Stimulated activated CD4-positive, alpha-beta T cell treated with anti-CD3 and anti-CD28 coated beads, Interleukin-12 subunit alpha, Interleukin-12 subunit beta, amount 100 ng/mL, for 48 hours (primary cell): ENCODE results near the gene ULK4.

ENCODE experiments used
- DNase-seq, 3 donors: peaks; one replicate each; pipeline ENCODE4 v3.0.0-alpha.2; 2020; ENCODE audit warnings: low read depth in 2 of 3, low spot score in 1 of 3

Gene ULK4

DNA sequence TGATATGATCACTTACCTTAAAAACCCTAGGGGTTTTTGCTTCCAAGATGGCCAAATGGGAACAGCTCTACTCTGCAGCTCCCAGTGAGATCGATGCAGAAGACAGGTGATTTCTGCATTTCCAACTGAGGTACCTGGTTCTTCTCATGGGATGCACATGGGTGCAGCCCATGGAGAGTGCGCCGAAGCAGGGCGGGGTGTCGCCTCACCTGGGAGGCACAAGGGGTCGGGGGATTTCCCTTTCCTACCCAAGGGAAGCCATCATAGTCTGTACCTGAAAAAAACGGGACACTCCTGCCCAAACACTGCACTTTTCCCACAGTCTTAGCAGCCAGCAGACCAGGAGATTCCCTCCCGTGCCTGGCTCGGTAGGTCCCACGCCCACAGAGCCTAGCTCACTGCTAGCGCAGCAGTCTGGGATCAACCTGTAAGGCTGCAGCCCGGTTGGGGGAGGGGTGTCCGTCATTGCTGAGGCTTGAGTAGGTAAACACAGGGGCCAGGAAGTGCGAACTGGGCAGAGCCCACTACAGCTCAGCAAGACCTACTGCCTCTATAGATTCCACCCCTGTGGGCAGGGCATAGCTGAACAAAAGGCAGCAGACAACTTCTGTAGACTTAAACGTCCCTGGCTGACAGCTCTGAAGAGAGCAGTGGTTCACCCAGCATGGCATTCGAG lies 684.0 kb downstream of the ULK4 start:
- DNase-seq = no peak

DNA sequence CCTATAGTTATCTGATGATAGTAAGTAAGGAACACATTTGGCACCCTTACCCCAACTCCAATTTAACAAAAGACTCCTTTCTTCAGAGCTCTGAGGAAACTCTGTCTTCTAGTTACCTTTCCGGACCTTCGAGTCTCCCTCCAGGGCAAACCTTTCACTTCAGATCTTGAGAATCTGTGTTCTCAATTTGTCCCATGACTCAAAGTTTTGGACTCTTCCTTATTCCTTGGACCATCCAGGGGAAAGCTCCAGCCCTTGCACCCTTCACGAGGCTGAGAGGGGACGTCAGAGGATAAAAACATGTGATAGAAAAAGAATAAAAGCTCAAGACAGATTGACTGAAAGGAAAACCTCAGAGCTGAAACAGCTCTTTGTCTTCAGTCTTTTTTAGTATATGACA lies 685.7 kb downstream of the ULK4 start:
- no peak for DNase-seq

DNA sequence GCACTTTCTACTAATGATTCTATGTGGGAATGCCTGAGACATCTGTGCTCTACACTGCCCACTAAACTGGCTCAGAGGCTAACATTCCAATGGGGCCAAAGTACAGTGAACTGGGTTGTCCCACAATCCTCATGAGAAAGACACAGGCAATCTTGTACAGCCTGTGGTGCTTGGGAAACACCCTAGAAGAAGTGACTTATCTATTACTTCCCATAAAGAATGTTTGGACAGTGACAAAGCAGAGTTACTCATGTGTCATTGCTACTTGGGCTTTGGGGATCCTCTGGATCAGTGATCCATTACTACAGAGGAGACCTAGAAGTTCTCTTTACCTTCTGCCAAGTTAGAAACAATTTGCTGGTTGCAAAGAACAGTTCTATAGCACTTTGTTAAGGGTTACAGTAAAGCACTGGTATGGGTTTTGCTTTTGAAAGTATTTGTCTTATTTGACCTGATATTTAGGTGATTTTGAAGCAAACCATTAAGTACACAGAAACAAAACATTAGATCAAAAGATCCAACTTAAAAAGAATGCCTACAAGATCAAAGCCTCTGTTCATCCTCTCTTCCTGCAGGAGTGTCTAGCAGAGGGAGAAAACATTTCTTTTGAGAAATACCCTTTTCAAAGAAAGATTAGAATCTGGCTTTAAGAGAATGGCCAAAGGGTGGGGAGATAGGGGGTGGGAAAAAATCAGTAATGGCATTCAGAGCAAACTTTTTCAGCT lies 686.8 kb downstream of the ULK4 start:
- DNase-seq = no peak

DNA sequence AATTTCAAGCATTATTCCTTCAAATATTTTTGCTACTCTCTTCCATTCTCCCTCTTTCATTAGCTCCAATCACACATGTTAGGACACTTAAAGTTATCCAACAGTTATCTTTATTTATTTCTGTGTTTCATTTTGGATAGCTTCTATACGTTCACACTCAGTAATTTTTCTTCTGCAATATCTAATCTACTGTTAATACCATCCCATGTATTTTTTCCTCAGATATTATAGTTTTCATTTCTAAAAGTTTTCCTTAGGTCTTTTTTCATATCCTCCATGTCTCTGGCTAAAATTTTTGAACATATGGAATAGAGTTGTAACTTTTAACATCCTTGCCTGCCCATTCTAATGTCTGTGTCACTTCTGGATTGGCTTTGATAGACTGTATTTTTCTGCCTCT lies 689.2 kb downstream of the ULK4 start:
- DNase-seq = no peak

DNA sequence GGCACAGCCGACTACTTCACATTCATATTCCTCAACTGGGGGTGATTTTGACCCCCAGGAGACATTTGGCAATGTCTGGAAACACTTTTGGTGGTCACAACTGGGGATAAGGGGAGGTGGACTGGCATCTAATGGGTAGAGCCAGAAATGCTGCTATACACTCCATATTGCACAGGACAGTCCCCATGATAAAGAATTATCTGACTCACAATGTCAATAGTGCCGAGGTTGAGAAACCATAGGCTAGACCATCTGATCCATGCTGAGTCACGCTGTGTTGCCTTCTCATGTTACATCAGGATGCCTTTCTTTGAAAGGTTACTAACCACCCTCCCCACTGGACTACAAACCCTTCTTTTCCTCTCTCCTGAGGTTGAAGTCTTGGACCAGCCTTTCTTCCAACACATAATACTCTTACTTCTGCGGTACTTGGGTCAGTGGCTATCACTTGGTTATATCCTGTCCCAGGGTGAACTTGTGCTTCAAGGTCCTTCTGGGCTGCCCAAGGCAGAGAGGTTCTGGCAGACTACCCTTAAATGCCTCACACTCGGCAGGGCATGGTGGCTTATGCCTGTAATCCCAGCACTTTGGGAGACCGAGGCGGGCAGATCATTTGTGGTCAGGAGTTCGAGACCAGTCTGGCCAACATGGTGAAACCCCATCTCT lies 693.8 kb downstream of the ULK4 start:
- no peak for DNase-seq

DNA sequence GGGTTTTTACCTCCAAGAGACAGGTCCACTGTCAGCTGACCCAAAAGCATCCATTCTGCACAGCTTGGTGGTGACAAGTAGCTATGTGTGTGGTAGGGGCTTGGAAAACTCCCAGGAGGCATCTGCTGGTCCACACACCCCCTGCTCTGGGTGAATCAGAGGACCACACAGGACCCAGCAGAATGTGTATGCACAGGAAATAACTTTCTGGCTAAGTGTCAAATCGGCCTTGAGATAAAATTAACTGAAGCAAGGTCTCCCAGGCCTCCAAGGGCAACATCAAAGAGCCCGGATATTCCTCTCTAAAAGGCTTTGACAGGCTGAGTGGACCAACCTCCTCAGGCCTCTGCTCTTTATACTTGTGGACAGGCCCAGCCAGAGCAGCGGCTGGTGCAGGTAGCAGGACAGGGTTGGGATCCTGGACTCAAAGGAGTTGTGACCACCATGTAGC lies 696.1 kb downstream of the ULK4 start:
- DNase-seq = no peak

DNA sequence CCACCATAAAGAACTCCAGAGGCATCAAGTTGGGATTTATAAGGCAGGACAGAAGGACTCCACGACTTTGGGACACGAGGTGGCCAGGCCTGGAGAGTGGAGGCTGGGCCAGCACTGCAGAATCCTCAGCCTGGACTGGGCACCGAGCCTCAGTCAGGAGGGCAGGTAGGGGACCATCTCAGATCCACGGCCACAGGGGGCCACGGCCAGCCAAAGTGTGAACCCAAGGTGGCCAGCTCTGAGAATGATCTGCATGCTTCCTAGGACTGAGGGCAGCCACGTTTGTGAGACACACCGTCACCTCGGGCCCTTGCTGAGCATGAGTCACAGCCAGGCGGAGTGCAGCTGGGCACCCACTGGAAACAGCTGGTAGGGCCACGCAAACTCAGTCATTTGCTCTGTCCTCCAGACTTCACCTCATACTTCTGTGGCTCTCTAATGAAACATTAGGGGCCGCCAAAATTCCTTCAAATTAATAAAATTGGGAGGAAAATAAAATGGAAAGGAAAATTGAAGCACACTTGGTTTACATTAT lies 696.8 kb downstream of the ULK4 start:
- no peak for DNase-seq

DNA sequence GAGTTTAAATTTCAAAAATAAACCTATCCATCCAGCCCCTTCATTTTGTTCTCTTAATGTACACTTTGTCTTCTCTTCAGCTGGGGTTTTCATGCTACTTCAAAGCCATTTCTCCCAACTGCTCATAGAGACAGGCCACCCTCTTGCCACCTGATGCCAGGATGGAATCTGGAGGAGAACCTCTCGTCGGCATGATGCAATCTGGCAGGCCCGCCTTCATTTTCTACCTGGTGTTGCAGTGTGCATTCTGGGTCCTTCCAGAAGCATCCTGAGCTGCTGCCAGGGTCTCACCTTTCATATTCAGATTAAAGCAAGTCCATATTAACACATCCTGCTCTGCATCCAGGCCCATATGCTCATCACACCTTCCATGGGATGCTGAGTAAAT lies 701.8 kb downstream of the ULK4 start:
- no peak for DNase-seq

DNA sequence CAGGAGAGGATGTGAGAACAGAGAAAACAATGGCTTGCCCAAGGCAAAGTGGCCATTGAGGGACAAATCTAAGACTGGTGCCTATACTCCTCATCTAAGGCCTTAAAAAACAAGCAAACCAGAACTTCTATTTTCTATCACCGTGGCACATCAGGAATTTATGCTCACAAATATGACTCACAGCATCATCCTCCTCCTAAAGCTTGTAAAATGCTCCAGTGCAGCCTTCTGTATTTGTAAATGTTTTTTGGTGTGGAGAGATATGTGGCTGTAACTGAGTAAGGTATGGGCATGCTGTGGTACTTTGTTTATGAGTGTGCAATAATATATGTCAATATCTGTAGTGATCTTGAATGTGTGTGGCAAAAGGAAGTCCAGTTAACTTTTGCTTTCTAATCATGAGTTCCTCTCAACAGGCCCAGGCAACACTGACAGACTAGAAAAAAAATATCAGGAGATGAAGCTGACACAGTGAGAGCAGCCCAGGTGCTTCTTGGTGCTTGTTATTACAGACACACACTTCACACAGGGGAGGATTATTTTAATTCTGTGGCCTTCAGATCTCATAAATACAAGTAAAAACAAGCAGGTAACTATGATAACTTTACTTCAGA lies 702.3 kb downstream of the ULK4 start:
- no peak for DNase-seq

DNA sequence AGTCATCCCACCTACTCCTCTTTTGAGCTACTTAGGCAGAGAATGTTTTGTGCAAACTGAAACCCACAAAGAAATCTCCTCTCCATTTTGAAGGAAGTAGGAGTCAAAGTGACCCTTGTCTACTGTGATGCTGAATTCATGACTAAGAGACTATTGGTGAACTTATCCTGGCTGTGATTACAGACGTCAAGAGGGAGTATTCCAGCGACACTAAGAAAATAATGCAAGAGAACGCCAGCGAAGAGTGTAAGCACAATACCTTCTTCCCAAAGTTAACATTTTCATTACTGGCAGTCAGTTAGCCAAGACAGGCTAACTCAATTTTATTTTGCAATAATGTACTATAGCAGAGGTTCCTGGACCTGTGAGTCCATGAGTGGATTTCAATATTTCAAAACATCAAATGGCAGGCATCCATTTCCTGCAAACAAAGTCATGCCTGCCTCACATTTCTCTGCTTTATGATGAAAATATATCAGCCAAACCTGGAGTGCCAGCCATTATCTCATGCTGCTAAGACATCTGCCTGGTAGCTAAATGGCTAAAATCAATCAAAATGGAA lies 703.6 kb downstream of the ULK4 start:
- no peak for DNase-seq

DNA sequence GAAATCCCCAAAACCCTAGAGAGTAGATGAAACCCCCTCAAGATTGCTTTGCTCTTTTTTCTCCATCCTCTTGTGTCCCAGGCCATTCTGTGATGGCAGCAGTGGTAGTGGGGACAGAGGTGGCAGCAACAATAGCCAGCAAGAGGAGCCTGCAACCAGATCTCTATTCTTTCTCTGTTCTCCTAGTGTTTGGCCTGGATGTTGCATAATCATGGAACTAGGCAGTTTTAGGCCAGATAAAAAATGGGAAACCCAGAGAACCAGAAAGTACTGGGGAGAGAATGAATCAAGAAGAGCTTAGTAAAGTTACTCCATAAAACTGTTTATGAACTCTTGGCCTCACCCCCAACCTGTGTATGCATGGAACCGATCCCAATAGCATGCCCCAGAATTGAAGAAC lies 710.3 kb downstream of the ULK4 start:
- no peak for DNase-seq

DNA sequence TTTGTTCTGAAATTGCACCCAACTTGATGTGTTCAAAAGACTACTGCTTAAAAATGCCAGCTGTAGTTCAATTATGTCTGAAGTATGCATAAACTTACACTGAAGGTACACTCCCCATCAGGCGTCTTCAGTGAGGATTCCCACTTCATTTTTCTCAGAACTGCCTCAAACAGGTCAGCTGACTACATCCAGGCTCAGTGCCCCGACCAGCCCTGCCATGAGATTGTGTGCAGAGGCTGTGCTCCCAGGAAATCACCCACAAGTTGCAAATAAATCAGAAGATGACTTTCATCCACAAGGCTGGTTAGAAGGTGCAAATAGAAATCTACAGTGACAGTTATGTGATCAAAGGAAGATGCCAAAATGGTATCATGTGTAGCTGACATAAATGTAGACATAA lies 711.1 kb downstream of the ULK4 start:
- DNase-seq = no peak

DNA sequence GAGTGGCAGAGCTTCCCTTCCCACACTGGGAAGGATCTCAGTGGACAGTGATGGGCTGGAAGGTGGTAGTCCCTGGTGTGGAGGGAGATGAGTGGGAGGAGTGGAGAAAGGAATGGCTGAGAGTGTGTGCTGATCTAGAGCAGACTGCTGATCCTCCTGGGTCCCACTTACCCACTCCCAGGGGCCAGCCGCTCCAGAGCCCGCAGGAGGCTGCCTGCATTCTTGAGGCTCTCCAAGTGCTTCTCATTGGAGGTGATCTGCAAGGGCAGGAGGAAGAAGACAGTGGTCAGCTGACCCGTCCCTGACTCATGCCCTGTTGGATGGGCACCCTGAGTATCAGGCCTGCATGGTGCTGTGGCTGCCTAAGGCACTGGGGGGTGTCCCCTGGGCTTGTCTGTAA lies 712.6 kb downstream of the ULK4 start:
- no peak for DNase-seq

DNA sequence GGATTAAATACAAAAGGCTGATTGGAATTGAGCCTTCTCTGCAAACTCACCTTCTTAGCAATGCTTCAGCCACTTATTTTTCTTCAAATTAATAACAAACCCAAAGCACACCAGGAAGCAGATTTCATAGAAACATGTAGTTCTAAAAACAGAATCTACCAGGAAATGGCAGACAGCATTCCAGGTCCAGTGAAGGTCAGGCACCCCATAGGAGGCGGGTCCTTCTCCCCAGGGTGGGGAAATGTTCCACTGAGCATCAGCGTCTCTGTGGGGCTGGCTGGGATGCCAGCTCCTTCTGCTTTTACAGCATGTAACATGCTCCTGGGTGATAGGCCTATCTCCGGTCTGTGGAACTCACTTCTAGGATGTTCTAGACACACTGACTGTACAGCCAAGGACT lies 713.4 kb downstream of the ULK4 start:
- no peak for DNase-seq

DNA sequence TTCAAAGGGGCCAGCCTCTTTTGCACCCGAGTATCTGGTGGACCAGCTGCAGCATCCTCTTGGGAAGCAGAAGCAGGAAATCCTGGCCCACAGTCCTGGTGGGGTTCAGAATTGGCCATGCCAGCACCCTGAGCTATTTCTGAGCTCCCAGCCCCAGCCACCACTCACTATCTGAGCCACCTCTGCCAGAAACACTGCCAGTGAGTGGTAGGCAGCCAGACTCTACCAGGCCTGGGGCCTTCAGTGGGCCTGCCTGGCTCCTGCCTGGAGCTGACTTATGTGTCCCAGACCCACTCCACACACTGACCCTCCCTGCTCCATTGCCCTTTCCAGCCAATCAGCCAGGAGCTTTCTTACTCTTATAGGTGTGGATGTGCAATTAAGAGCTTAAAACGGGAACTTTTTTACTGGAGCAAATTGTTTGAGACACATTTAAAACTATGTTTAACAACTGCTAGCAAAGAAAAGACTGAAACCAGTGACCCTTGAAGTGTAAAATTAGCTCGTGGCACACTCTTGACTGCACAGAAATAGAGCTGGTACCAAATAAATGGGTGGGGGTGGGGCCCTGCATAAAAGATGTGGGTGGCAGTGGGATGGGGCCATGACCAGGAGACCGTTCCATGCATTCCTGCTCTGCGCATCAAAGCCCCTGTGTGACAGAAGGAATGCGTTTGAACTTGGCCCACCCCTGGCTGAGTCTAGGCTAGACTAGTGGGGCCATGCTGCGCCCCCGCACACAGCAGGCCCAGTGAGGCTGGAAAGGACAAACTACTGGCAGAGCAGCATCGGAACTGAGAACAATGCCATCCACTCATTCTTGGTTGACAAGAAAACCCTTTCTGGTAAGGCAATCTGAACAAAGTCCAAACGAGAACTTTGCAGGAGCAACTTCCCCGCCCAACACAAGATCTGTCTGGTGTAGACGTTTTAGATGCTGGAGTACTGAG lies 714.6 kb downstream of the ULK4 start:
- DNase-seq = no peak

DNA sequence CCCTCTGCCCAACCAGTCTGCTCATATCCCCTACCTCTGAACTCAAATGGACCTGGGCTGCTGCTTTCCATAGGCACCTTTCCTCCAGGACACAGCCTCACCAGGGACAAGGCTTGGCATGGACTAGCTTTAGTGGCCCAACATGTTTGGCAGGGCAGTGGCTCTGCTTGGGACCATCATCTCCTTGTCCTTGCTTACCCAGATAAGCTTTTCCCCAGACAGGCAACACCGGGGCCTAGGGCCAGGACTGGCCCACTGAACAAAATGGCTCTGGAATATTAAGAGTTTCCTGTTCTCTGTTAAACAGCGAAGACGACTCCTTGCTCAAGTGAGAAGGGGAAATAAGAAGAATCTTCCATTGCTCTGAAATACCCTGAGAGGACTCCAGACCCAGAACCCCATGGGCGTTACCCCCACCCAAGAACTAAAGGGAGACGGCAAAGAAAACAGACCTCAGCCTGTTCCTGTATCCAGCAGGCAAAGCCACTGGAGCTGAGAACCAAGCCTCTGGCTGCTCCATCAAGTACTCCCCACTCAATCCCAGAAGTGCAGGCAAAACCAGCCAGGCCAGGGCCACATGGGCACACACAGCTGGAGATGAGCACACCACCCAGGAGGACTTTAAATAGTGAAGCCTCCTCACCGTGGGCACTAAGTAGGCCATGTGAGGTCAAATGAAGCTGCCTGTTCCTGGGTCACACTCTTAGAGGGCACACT lies 717.1 kb downstream of the ULK4 start:
- no peak for DNase-seq

DNA sequence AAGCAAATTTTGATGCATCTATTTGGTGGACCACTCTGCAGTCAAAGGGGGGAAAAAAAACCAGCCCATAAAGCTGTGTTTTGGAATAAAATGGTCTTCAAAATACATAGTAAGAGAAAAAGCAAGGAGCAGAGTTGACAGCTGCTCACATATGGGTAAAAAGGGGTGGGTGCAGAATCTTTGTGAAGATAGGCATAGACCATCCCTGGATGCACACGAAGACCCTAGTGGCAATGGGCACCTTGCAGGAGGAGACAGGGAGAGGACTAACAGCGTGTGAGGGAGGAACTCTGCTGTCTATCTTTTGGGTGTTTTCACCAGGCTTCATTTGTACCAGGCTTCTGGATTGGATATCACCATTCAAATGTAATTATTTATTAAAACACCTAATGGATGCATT lies 718.7 kb downstream of the ULK4 start:
- no peak for DNase-seq

DNA sequence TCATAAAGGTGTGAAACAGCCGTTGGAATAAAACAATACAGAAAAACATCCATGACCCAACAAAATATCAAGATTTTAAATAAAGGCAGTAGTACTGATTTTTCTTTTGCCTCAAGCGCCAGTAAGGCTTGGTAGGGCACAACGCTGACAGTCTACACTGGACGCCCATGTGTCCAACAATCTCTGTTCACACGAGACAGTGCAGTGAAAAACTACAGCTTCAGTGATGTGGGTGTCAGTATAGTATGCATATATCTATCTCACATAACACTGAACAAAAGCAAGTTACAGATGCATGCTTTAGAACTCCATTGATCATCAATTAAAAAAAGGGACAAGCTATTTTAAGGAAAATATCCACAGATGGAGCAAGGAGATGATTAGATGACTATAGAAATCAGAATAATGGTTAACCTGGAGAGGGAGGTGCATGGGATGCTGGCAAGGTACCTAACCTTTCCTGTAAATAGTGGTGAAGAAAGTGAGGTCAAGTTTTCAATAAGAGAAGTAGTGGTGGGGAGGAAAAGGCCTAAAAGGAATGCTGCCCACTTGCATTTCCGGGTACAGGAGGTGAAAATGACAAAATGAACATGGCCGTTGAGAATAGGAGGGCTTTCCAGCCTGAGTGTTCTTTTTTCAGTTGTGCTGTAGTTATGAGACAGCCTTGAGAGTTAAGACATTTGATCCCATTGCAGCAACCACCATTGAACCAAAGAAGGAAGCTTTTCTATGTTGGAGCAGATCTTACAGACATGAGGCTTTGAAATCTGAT lies 719.9 kb downstream of the ULK4 start:
- DNase-seq = no peak

DNA sequence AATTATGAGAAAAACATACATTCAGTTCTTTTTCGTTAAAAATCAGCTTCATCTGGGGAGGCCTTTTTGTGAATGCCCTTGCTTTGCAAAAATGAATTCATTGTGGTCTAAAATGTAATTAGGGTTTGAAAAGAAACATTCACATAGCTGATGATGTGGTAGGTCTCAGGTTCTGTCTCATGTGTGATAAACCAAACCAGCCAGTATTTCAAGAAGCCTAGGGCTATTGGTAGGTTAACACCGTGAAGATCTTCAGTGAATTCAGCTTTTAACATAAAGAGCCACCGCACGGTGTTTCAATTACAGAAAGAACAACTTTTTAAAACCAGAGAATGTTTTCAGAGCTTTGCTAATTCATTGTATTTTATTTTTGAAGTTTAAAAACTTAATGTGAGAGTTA lies 720.7 kb downstream of the ULK4 start:
- DNase-seq = no peak
